ENCODE results near the gene LRRC56. TPM values are rescaled to one million over a fixed set of nuclear protein-coding genes. Genes with fewer than 3 reads are reported as not detected.

LRRC56 gene
- total and polyA plus RNA-seq, 2 of the 13 experiments (the other 11 are each of a cell fraction or from before 2014, with no cell fraction given): 0.11 to 0.29 TPM

GRCh38 chr11:520428-521176 lies 16.7 kb upstream of the LRRC56 start (continued):
- no peak for TF ChIP-seq ZIK1 (CRISPR knock-in tag; IDR thresholded peaks at IDR 0.05; ENCODE audit: borderline replicate concordance, low read depth)
- TF ChIP-seq, protein P1, sequence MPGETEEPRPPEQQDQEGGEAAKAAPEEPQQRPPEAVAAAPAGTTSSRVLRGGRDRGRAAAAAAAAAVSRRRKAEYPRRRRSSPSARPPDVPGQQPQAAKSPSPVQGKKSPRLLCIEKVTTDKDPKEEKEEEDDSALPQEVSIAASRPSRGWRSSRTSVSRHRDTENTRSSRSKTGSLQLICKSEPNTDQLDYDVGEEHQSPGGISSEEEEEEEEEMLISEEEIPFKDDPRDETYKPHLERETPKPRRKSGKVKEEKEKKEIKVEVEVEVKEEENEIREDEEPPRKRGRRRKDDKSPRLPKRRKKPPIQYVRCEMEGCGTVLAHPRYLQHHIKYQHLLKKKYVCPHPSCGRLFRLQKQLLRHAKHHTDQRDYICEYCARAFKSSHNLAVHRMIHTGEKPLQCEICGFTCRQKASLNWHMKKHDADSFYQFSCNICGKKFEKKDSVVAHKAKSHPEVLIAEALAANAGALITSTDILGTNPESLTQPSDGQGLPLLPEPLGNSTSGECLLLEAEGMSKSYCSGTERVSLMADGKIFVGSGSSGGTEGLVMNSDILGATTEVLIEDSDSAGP (CRISPR knock-in tag; IDR thresholded peaks at IDR 0.05; ENCODE audit: borderline replicate concordance): peak; percentile 45; the same call in 1 of the 2 replicates
- TF ChIP-seq, protein P2, sequence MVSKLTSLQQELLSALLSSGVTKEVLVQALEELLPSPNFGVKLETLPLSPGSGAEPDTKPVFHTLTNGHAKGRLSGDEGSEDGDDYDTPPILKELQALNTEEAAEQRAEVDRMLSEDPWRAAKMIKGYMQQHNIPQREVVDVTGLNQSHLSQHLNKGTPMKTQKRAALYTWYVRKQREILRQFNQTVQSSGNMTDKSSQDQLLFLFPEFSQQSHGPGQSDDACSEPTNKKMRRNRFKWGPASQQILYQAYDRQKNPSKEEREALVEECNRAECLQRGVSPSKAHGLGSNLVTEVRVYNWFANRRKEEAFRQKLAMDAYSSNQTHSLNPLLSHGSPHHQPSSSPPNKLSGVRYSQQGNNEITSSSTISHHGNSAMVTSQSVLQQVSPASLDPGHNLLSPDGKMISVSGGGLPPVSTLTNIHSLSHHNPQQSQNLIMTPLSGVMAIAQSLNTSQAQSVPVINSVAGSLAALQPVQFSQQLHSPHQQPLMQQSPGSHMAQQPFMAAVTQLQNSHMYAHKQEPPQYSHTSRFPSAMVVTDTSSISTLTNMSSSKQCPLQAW (CRISPR knock-in tag; IDR thresholded peaks at IDR 0.05): no peak
- TF ChIP-seq ZNF619 (CRISPR knock-in tag; IDR thresholded peaks at IDR 0.05): no peak
- no peak for TF ChIP-seq ZNF354B (CRISPR knock-in tag; IDR thresholded peaks at IDR 0.05)
- no peak for TF ChIP-seq CENPT (CRISPR knock-in tag; IDR thresholded peaks at IDR 0.05; ENCODE audit: low read depth)
- TF ChIP-seq ZBTB3 (CRISPR knock-in tag; IDR thresholded peaks at IDR 0.05; ENCODE audit: borderline replicate concordance, low read depth): no peak
- TF ChIP-seq ZNF75D (CRISPR knock-in tag; IDR thresholded peaks at IDR 0.05; ENCODE audit: borderline replicate concordance): no peak
- TF ChIP-seq TARDBP (CRISPR knock-in tag; IDR thresholded peaks at IDR 0.05): no peak
- no peak for TF ChIP-seq ZNF430 (CRISPR knock-in tag; IDR thresholded peaks at IDR 0.05)
- no peak for TF ChIP-seq FOXO4 (CRISPR knock-in tag; conservative IDR thresholded peaks at IDR 0.05)
- peak; percentile 60; the same call in 1 of the 2 replicates for TF ChIP-seq ZBTB38 (CRISPR knock-in tag; IDR thresholded peaks at IDR 0.05)
- no peak for TF ChIP-seq CHD4 (IDR thresholded peaks at IDR 0.05; ENCODE audit: borderline replicate concordance, low read length)
- no peak for TF ChIP-seq ZNF496 (CRISPR knock-in tag; IDR thresholded peaks at IDR 0.05; ENCODE audit: insufficient replicate concordance)
- TF ChIP-seq SIN3A (IDR thresholded peaks at IDR 0.05; ENCODE audit: borderline replicate concordance, low read depth, low read length): no peak
- no peak for TF ChIP-seq ZNF432 (CRISPR knock-in tag; IDR thresholded peaks at IDR 0.05; ENCODE audit: borderline replicate concordance)
- TF ChIP-seq ZNF569 (CRISPR knock-in tag; IDR thresholded peaks at IDR 0.05; ENCODE audit: borderline replicate concordance): no peak
- peak; percentile 47 for TF ChIP-seq ZFY (CRISPR knock-in tag; IDR thresholded peaks at IDR 0.05)
- TF ChIP-seq PAF1 (CRISPR knock-in tag; IDR thresholded peaks at IDR 0.05): no peak
- TF ChIP-seq FOXO1 (CRISPR knock-in tag; IDR thresholded peaks at IDR 0.05): no peak
- peak; percentile 26; the same call in 1 of the 2 replicates for TF ChIP-seq AHR (CRISPR knock-in tag; IDR thresholded peaks at IDR 0.05)
- no peak for TF ChIP-seq RFX1 (IDR thresholded peaks at IDR 0.05)
- TF ChIP-seq DMAP1 (CRISPR knock-in tag; IDR thresholded peaks at IDR 0.05): 0 out of 2 replicates have a peak, but pooled peaks have one; percentile 32
- no peak for TF ChIP-seq ZNF788 (CRISPR knock-in tag; IDR thresholded peaks at IDR 0.05; ENCODE audit: borderline replicate concordance)
- TF ChIP-seq ZBTB43 (CRISPR knock-in tag; conservative IDR thresholded peaks at IDR 0.05): no peak
